ENCODE results near the gene GNB1L. TPM values are rescaled to one million over a fixed set of nuclear protein-coding genes. Genes with fewer than 3 reads are reported as not detected.

Gene GNB1L
- total RNA-seq, 1 experiment from 2014 or later, result 17.7 TPM

DNA sequence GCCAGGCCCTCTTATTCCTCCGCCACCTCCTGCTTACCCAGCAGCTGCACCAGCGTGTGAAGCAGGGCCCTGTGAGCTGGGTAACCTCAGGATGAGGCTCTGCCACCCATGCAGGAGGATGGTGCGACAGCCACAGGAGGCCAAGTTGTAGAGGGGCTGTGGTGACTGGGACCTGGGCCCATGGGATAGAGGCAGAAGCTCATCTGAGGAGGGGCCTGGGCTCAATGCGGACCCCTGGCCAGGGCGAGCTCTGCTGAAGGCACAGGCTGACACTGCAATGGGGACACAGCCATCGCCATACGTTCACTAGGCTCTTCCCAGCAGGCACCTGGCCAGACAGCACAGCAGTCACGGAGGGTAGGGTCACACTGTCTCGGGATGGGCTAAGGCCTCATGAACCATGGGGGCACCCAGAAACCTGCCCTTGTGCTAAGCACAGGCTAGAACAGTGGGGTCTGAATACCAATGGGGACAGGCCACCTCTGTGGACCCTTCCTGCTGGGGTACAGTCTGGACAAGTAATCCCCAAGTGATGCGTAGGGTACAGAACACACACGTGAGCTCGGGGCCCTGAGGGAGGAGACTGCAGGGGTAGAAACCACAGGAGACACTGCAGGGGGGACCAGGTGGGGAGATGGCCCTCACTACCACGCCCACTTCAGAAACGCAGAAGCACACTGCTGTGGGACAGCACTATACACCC, 35.3 kb downstream of the GNB1L start:
- no peak overlapping the region for H3K27ac ChIP-seq
- DNase-seq (ENCODE audit: low read depth in 1 of 2, low spot score in 2 of 2), result no peak
- H3K4me1 ChIP-seq (replicated peaks), result 0 out of 2 replicates have a peak, but pooled peaks cover 4% of the 10 kb centered on the region

DNA sequence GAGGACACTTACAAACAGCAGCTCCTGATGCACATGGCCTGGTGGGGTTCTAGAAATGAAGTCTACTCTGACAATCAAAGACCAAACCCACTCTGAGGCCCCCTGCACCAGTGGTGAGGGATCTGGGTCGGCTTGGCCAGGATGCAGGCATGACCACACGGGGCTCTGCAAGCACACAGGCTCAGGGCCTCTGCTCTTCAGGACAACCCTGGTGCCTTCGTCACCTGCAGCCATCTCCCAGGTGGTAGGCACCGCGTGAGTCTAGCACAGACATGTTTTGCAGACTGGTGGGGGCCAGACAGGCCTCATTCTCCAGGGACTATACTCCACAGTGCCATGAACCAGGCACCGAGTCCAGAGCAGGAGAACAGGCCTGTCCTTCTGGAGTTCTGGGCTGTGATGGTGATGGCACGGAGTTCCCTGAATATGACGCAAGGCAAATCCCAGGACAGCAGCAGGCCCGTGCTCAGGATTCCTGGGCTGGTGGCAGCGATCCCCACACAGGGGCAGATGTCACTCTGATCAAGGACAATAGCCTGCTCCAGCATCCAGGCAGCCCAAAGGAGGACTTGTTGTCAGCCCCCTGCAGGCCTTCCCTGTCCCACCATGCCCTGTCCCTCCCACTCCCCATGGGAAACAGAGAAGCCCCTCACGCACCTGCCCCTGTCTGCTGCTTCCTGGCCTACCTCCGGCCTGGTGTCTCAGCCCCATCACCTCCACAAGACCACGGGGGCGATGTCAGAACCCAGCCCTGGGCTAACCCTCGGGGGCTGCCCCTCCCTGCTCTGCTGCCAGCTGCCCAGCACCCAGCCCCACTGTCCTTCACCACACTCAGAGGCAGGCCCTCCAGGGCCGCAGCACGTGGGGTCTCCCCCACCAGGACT, 36.1 kb downstream of the GNB1L start:
- no peak overlapping the region for H3K4me3 ChIP-seq
- no peaks in the 10 kb centered on the region for H3K36me3 ChIP-seq
- no peak overlapping the region for H3K27ac ChIP-seq
- H3K4me1 ChIP-seq (replicated peaks), result 0 out of 2 replicates have a peak, but pooled peaks cover 4% of the 10 kb centered on the region
- DNase-seq (ENCODE audit: low read depth in 1 of 2, low spot score in 2 of 2), result no peak
- no peaks in the 10 kb centered on the region for H3K9me3 ChIP-seq (replicated peaks)
- no peaks in the 10 kb centered on the region for H3K27me3 ChIP-seq (replicated peaks)

More for the DNA sequence above, 35.3 kb downstream of the GNB1L start:
- H3K27me3 ChIP-seq (replicated peaks), result no peaks in the 10 kb centered on the region
- no peaks in the 10 kb centered on the region for H3K9me3 ChIP-seq (replicated peaks)
- H3K4me3 ChIP-seq, result no peak overlapping the region
- no peaks in the 10 kb centered on the region for H3K36me3 ChIP-seq

DNA sequence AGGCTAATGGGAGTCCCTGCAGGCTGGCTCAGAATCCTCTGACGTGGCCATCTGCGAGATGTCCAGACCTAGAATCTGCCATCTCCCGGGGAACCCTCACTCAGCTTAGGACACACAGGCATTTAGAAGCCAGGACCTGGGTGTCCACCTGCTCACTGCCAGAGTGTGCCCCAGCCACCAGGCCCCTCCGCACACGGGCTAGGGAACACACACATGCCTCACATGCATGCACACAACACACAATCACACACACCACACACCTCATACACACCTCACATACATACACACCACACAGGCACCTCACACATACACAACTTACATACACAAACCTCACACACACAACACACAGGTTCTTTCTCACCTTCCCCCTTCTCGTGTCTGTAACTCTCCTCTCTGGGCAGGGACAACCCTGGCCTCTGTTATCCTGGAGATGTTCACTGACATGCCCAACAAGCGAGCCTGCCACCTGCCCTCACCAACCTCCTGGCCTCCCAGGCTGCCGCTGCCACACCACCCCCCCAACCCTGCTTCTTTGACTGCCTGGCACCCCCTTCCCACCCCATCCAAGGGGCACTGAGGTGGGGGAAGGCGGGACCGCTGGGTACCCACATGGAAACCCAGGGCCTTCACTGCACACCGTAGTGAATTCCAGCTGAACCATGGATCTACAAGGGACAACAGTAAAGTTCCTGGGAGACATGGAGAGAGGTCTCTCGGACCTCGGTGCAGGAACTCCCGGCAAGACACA, 38.1 kb downstream of the GNB1L start:
- no peak overlapping the region for H3K27ac ChIP-seq
- 0 out of 2 replicates have a peak, but pooled peaks cover 4% of the 10 kb centered on the region for H3K4me1 ChIP-seq (replicated peaks)
- H3K4me3 ChIP-seq, result no peak overlapping the region
- H3K9me3 ChIP-seq (replicated peaks), result no peaks in the 10 kb centered on the region
- DNase-seq (ENCODE audit: low read depth in 1 of 2, low spot score in 2 of 2), result no peak
- no peaks in the 10 kb centered on the region for H3K27me3 ChIP-seq (replicated peaks)
- no peaks in the 10 kb centered on the region for H3K36me3 ChIP-seq

DNA sequence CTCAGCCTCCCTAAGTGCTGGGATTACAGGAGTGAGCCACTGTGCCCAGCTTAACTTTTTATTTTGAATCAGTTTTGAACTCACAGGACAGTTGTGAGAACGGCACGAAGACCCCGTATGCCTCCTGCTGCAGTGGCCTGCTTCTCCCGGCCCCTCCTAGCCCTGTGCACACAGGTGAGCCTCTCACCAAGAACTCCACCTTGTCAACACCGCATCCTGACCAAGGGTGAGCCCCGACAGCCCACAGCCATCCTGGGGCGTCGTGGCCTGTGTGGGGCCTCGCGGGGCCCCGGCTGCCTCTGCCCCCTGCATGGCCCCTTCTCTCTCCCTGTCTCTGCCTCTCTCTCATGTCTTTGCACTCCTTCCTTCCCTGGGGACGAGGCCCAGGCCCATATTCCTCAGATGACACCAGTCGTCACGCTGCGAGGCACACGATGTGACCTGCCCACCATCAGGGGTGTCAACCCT, 38.8 kb downstream of the GNB1L start:
- no peaks in the 10 kb centered on the region for H3K9me3 ChIP-seq (replicated peaks)
- DNase-seq (ENCODE audit: low read depth in 1 of 2, low spot score in 2 of 2), result no peak
- no peaks in the 10 kb centered on the region for H3K27me3 ChIP-seq (replicated peaks)
- peaks cover 7% of the 10 kb centered on the region; the same call in 1 of the 2 replicates for H3K4me1 ChIP-seq (replicated peaks)
- no peaks in the 10 kb centered on the region for H3K36me3 ChIP-seq
- no peak overlapping the region for H3K4me3 ChIP-seq
- no peak overlapping the region for H3K27ac ChIP-seq

DNA sequence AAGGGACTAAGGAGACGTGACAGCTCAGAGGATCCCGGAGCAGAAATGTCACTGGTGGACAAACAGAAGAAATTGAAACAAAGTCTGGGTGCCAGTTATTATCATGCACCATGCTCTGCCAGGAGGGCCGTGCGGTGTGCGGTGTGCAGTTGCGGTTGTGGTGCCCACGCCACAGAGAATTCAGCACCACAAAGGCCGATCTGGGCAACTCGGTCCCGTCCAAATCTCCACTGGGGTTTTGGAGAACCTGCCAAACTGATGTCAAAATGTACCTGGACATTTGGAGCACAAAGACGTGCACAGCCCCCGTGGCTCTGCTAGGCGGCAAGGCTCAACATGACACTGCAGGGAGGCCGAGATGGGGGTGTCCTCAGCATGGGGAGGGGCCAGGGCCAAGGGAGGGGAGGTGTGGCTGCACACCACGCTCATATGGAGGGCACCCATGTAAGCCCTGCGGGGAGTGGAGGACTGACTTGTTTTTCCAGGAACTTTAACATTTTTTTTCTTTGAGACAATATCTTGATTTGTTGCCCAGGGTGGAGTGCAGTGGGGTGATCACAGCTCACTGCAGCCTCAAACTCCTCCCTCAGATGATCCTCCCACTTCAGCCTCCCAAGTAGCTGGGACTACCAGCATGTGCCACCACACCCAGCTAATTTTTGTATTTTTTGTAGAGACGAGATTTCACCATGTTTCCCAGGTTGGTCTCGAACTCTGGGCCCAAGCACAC, 39.4 kb downstream of the GNB1L start:
- no peaks in the 10 kb centered on the region for H3K9me3 ChIP-seq (replicated peaks)
- no peak for DNase-seq (ENCODE audit: low read depth in 1 of 2, low spot score in 2 of 2)

DNA sequence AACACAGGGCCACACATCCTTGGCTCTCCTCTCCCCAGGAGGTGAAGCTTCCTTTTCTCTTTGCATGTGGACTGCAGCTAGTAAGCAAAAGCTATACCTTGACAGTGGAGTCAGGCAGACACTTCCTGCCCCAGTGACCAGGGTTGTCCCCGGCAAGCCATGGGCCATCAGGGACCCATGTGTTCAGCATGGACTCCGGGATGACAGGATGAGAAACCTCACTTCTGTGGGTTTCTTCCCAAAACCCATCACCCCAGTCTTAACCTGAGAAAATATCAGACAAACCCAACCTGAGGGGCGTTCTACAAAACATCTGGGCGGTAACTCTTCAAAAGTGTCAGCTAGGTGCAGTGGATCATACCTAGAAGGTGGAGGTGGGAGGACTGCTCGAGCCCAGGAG, 40.2 kb downstream of the GNB1L start:
- no peaks in the 10 kb centered on the region for H3K9me3 ChIP-seq (replicated peaks)
- peaks cover 9% of the 10 kb centered on the region; the same call in 1 of the 2 replicates for H3K4me1 ChIP-seq (replicated peaks)
- H3K36me3 ChIP-seq, result no peaks in the 10 kb centered on the region

More for the DNA sequence above, 39.4 kb downstream of the GNB1L start:
- Histone ChIP-seq H3K27ac (no peak overlapping the region), H3K27me3 (replicated peaks) (no peaks in the 10 kb centered on the region), H3K4me3 (no peak overlapping the region), H3K4me1 (replicated peaks) (peaks cover 9% of the 10 kb centered on the region; the same call in 1 of the 2 replicates), H3K36me3 (no peaks in the 10 kb centered on the region)

DNA sequence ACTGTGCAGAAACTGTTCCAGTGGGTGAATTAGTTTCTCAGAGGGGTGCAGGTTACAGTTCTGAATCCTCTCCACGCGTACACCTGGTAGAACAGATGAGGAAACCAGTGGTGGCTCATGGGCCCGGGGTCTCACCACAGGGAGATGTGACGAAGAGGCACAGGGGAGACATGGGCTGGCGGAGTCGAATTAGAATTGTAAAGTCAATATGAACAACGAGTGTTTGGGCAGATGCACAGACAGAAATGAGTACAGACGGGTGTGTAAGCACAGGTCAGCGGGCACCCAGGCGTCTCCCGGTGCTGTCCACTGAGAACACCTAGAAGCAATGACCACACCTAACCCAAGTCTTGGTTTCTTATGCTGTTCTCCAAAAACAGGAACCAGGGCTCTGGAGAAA, 41.8 kb downstream of the GNB1L start:
- H3K27ac ChIP-seq, result no peak overlapping the region
- DNase-seq (ENCODE audit: low read depth in 1 of 2, low spot score in 2 of 2), result no peak
- H3K9me3 ChIP-seq (replicated peaks), result no peaks in the 10 kb centered on the region
- no peaks in the 10 kb centered on the region for H3K36me3 ChIP-seq
- peaks cover 9% of the 10 kb centered on the region; the same call in 1 of the 2 replicates for H3K4me1 ChIP-seq (replicated peaks)
- no peaks in the 10 kb centered on the region for H3K27me3 ChIP-seq (replicated peaks)
- no peak overlapping the region for H3K4me3 ChIP-seq

More for the DNA sequence above, 40.2 kb downstream of the GNB1L start:
- no peak overlapping the region for H3K4me3 ChIP-seq
- DNase-seq (ENCODE audit: low read depth in 1 of 2, low spot score in 2 of 2), result no peak
- no peaks in the 10 kb centered on the region for H3K27me3 ChIP-seq (replicated peaks)
- H3K27ac ChIP-seq, result no peak overlapping the region

DNA sequence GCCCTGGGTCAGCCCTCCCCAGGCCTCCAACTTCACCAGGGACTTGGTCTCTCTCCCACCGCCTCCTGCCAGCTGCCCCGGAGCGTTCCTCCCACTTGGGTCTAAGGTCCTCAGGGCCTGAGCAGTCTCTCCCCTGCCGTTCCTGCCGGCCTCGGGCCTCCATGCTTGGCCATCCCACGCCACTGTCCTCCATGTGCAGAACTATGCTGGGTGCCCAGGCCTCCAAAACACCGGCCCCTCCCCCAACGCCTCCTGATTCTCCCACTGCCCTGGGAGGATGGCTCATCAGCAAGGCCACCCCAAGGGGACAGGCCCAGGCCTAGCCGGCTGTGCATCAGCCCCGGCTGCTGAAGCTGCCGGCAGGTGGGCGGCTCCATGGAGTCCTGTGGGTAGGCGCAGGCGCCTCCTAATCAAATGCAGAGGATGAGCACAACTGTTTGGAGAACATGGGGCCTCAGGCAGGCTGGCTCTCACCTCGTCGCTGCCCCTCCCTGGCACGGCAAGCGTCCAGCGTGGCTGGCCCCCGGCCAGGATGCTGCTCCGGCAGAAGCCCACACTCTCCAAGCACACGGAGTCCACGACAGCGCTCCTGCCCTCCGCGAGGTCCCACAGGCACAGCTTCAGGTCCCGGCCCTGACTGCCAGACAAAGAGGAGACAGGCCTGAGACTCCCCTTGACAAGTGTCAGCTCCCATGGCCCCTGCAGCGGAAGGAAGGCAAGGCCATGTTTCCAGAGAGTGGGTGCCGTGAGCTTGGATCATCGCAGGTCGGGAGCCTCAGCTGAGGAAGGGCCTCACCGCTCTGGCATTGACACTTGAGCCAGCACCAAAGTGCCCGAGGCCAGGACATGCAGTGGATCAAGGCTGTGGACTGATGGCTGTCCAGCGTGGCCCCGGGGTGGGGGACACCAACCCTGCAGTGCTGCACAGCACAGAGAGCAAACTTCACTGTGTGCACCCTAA, 42.6 kb downstream of the GNB1L start:
- Histone ChIP-seq H3K4me3 (no peak overlapping the region), H3K9me3 (replicated peaks) (no peaks in the 10 kb centered on the region; the same call in 1 of the 2 replicates), H3K4me1 (replicated peaks) (peaks cover 9% of the 10 kb centered on the region; the same call in 1 of the 2 replicates), H3K27me3 (replicated peaks) (no peaks in the 10 kb centered on the region), H3K36me3 (no peaks in the 10 kb centered on the region), H3K27ac (no peak overlapping the region)
- DNase-seq (ENCODE audit: low read depth in 1 of 2, low spot score in 2 of 2), result peak in 1 of 2 experiments; percentile 42

DNA sequence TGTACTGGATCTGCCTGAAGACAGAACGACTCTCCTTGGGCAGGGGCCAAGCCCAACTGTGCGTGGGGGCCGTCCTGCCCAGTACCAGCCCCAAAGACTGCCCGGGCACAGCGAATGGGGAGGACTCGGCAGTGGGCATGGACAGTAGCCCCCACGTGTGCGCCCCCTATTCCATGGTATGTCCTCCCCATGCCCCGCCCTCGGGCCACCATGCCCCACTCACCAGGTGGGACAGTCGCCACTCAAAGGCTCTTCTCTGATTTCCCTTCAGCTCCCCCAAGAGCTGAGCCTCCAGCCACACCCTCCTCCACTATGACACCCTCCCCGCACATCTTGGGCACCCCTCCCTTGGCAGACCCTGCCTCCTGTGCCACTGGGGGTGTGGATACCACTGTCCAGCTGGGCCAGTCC, 43.5 kb downstream of the GNB1L start:
- Histone ChIP-seq H3K36me3 (peaks cover 5% of the 10 kb centered on the region), H3K27ac (no peak overlapping the region), H3K9me3 (replicated peaks) (peaks cover 2% of the 10 kb centered on the region; the same call in 1 of the 2 replicates), H3K4me1 (replicated peaks) (peaks cover 16% of the 10 kb centered on the region), H3K27me3 (replicated peaks) (no peaks in the 10 kb centered on the region), H3K4me3 (no peak overlapping the region)
- no peak for DNase-seq (ENCODE audit: low read depth in 1 of 2, low spot score in 2 of 2)

DNA sequence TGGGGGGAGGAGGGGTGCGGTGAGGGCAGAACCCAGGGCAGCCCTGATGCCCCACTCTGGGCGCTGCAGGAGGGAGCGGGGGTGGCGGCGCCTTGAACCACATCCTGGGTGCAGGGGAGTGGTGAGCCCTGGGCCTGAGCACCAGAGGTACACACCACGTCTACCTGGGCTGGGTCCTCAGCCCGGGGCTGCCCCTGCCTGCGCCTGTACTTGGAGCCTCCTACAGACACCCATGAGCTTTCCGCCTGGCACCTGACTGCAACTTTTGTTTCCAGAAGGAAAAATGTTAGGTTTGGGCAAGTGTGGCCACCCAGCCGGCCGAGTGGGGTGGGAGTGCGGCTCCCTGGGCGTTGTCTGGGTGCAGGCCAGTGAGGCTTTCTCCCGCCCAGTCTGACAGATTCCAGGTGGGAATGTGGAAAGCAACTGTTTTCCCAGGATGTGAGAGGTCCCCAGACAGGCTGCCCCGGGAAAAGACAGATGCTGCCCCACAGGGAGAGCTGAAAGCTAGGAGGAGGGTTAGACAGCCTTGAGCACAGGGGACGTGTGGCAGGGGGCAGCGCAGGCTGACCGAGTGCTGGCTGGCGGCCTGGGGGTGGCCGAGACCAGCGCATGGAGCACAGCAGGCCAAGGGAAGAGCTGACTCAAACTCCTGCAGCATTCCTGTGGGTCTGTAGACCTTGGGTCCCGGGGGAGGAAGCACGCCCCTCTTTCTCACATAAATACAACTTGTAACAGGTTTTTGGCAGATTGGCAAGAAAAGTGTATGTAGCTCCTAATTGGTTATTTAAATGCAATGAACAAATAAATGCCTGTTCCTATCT, 44.1 kb downstream of the GNB1L start:
- Histone ChIP-seq H3K27ac (no peak overlapping the region), H3K27me3 (replicated peaks) (no peaks in the 10 kb centered on the region), H3K9me3 (replicated peaks) (peaks cover 2% of the 10 kb centered on the region; the same call in 1 of the 2 replicates), H3K4me1 (replicated peaks) (peaks cover 21% of the 10 kb centered on the region), H3K4me3 (no peak overlapping the region), H3K36me3 (peaks cover 7% of the 10 kb centered on the region)
- peak; percentile 11 to 46 for DNase-seq (ENCODE audit: low read depth in 1 of 2, low spot score in 2 of 2)

DNA sequence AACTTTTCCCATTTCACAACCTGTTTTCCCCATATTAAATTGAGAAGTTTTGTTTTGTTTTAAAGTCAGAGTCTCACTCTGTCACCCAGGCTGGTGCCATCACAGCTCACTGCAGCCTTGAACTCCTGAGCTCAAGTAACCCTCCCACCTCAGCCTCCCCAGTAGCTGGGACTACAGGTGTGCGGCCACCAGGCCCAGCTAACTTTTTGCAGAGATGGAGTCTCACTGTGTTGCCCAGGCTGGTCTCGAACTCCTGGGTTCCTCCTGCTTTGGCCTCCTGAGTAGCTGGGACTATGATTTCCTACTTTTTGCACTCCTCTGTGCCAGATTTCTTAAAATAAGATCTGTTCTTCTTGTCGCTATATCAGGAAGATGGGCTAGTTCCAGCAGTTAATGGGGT, 44.9 kb downstream of the GNB1L start:
- DNase-seq (ENCODE audit: low read depth in 1 of 2, low spot score in 2 of 2), result no peak
- Histone ChIP-seq H3K9me3 (replicated peaks) (peaks cover 2% of the 10 kb centered on the region; the same call in 1 of the 2 replicates), H3K27ac (no peak overlapping the region), H3K27me3 (replicated peaks) (no peaks in the 10 kb centered on the region), H3K4me3 (no peak overlapping the region), H3K4me1 (replicated peaks) (peaks cover 21% of the 10 kb centered on the region), H3K36me3 (peaks cover 7% of the 10 kb centered on the region)
